Measurements from ENCODE around the gene GABPA.

The GABPA gene

GRCh38 chr21:25813917-25814316 lies 79.1 kb downstream of the GABPA start:
- no peak for DNase-seq

- DNase-seq = no peak
Observed at GRCh38 chr21:25818121-25818520, 83.3 kb downstream of the GABPA start.

- no peak for DNase-seq
Observed at GRCh38 chr21:25818551-25818950, 83.8 kb downstream of the GABPA start.

Measured in CD4-positive, alpha-beta T cell treated with Interleukin-17A for 4 hours (primary cell).